ENCODE measurements around the gene GPR3.
"Not testable (repeated sequence)": the region's sequence is repeated elsewhere in the genome, so short reads cannot be mapped to it uniquely, and the experiment has no call there.

Gene GPR3

DNA sequence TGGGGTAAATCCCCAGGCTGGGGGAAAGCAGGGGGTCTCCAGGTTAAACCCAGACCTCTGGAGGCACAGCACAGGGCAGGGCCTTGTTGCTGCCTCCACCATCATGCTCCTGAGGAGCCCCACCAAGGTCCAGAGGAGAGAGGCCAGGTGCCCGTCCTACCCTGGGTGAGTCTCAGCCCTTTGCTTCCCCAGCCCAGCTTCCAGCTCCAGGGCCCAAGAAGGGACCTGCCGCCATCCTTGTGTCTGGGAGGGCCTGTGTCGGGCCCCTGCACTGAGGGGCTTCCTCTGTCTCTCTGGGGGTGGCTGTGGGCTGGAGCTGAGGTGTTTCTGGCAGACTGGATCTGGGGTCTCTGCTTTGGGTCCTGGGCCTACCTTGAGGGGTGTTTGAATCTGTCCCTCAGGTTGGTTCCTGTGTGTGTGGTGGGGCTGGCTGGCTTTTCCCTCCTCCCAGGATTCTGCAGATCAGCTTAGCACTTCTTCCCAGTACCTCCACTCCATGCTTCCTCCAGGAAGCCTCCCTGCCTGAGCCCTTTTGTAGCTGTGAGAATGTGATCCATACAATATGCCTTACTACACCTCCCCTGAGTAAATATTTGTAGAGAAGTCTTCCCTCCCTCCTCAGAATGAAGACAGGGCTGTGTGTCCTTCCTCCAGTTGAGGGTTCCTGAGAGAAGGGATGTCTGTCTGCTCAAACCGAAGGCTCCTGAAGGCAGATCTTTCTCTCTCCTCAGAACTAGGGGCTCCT lies 6.2 kb downstream of the GPR3 start:
- DNase-seq (ENCODE audit: insufficient read length, low spot score) = no peak
- FAIRE-seq = no peak

DNA sequence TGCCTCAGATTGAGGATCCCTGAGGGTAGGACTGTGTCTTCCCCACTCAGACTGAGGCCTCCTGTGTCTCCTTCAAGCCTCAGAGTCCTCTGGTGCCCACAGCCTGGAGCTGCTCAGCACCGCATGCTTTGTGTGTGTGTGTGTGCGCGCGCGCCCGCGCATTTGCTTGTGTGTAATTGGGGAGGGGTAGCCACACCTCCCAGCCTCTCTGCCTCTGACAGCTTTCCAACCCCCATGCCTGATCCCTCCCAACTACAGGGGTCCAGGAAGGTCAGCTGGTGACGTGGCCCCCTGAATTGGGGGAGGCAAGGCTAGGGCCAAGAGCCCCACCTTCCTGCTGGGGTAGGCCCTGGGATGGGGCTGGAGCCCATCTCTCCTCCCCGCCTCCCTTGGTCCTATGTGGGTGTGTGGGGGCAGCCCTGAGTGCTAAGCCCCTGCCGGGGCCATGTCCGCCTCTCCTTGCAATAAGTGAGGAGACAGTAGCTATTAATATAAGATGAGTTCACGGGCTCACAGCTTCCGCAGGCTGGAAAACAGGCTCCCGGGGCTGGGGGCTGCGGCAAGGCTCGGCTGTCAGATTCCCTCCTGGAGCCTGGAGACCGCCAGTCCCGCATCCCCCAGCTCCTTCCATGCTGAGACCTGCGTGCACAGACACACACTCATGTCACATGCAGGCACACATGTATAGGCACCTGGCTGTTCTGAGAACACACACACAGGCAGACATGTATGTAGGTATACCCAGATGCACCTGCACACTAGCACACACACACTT lies 7.0 kb downstream of the GPR3 start:
- no peak for DNase-seq (ENCODE audit: insufficient read length, low spot score)
- FAIRE-seq = no peak

DNA sequence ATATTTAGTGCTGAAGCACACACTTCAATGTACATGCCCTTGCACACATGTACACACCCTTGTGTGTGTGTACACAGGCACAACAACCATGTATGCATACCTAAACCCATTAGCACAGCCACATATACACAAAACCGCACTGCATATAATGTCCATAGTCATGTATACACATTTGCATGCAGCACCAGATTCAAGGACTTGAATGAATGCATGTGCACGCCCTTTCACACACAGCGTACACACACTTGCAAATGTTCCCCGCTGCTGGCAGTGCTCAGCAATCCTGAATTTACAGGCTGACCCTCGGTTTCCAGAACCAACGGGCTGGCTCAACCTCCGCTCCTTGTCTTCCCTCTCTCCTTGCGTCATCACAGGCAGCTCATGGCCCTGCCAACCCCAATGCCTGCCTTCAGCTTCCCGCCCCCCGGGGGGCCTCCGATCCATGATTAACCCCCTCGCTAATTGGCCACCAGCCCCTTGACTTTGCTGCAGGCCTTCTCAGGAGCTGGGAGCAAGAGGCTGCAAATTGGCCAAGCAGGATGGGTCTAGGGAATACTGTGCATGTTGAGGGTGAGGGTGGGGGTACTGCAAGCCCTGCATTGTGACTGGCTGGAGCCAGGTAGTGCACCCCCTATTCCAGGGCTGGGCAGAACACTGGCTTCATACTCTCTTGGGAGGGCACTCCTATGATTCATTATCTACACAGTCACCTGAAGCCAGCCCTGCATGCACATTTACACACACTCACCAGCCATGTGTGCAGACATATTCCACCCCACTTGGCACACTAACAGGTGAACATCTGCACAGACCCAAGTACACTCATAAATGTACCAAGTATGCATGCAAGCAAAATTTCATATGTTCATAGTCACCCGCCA lies 7.9 kb downstream of the GPR3 start:
- no peak for DNase-seq (ENCODE audit: insufficient read length, low spot score)
- no peak for FAIRE-seq

DNA sequence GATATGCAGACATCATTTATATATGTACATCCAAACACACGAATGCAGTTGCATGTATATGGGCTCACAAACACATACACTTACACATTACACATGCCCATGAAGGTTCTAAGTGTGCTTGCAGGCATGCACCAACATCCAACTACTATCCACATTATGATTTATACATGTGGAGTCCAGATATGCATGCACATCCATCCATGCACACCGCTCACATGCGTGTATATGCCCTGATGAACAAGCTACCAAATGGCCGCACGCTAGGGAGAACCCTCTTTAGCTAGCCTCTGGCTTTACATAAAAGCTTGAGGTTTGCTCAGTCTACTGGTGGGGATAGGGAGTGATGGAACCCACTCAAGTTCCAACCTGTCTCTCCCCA lies 8.5 kb downstream of the GPR3 start:
- no peak for DNase-seq (ENCODE audit: insufficient read length, low spot score)
- FAIRE-seq = no peak

DNA sequence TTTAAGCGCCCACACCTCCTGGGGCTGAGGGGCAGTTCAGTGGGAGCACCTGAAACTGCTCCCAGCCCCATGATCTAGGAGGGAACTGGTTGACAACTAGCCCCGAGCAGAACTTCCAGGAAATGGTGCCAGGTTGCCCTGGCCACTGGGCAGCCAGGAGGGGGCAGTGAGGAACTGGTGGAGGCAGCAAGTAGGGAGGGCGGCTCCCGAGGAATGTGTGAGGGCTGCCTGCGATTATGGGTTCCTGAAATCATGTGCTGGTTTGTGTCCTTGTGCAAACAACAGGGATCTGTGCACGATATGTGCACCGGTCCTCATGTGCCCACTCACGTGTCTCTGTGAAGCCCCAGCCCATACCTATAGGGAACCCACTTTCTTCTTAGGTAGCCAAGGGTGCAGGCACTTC lies 9.9 kb downstream of the GPR3 start:
- FAIRE-seq (peak; percentile 53), DNase-seq (ENCODE audit: insufficient read length, low spot score) (no peak)

DNA sequence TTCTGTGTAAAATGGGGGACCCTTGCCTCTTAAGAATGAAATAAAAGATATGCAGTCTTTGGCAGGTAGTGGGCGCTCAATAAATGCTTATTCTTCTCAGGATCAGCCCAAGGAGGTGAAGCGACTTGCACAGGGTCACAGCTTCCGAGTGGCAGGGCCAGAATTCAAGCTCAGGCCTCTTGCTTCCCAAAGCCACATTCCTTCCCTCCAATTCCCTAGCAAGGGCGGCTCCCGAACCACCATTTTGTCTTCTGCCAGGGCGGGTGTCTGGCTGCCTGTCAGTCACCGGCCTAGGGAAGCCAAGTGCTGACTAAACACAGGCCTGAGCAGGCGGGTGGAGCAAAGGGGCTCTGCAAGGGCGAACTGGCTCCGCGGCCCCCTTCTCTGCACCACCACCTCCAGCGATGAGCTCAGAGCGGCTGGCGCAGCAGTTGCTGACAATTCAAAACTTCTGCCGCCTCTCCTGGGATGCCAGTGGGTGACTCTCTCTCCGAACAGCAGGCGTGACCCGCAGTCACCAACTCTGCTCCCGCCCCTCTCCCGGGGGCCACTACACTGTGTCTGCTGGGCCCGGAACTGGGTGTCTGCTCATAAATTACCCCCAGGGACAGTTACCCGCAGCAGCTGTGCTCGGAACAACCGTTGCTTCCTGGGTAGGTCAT lies 10.8 kb downstream of the GPR3 start:
- DNase-seq (ENCODE audit: insufficient read length, low spot score) (no peak), FAIRE-seq (peak; percentile 79)

DNA sequence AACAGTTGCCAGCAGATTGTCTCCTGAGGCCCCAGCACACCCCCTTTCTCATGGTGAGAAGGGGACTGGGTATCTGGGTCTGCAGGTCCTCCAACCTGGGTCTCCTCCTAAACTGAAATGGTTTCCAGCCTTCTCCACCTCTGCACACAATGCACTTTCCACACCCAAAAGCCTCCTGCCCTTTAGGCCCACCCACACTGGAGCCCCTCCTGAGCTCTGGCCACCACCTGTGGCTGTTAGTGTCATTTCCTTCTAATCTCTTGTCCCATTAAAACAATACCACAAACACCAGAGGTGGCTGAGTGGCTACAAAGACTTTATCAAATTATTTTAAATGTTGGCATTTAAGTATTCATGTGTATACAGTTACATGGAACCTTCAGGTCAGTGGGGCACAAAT lies 11.5 kb downstream of the GPR3 start:
- no peak for DNase-seq (ENCODE audit: insufficient read length, low spot score)
- FAIRE-seq = peak; percentile 54

DNA sequence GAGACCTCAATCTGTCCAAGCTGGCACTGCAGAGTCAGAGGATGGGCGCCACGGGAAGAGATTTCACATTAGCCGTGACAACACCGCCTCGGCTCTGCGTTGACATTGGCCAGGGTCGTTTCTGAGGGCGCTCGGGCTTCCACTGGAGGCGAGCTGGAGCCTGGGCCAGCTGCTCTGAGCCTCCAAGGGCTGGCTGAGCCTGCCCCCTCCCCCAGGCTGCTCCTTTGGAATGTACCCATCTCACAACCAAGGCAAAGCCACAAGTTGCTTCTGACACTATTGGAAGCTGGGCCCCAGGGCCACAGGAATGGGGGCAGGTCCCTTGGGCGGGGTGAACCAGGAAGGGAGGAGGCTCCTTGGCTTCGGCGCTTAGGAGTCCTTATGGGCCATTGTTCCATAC lies 12.7 kb downstream of the GPR3 start:
- FAIRE-seq = no peak
- no peak for DNase-seq (ENCODE audit: insufficient read length, low spot score)

DNA sequence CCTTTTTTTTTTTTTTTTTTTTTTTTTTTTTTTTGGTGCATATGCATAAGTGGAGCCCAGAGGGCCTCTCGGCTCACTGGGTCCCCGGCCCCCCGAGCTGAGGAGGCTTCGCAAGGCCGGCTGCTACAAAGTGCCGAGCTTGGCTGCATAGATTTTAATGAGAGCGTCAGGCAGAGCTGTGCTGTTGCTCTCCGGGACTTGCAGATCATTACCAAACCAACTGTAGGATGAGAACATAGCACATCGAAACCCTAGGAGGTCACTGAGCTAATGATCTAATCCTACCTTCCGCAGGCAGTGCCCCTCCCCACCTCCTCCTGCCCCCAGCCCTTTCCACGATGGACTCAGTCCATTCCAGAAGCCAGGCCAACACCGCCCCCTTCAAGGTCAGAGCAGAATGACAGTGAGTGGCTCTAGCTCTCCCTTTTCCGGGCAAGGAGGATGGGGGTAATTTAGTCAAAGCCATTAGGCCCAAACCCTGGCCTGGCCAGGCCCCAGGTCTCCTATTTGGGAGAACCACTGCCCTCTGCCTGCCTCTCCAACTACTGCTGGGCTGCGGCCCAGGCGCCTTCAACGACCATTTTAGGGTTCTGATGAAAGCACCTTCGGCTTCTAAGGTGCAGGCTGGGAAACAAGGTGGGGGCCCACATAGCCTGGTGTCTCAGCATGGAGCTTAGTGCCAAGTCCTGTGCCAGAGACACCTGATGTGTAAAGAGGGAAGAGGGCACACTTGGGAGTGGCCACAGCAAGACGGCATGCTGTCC lies 13.4 kb downstream of the GPR3 start:
- DNase-seq (ENCODE audit: insufficient read length, low spot score); FAIRE-seq: not testable (repeated sequence)

DNA sequence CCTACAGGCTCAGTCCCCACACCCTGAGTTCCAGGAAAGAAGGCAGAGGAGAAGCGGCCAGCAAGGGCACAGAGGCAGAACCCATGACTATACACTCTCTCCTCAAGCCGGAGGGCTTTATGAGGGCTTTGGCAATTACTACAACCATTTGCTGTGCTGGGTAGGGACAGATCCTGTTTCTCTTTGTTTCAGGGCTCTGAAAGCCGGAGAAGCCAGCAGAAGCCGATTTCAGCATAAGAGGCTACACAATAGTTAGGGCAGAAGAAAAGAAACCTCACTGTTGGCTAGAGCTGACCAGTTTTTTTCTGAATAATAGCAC lies 13.9 kb downstream of the GPR3 start:
- DNase-seq (ENCODE audit: insufficient read length, low spot score) (no peak), FAIRE-seq (no peak)

DNA sequence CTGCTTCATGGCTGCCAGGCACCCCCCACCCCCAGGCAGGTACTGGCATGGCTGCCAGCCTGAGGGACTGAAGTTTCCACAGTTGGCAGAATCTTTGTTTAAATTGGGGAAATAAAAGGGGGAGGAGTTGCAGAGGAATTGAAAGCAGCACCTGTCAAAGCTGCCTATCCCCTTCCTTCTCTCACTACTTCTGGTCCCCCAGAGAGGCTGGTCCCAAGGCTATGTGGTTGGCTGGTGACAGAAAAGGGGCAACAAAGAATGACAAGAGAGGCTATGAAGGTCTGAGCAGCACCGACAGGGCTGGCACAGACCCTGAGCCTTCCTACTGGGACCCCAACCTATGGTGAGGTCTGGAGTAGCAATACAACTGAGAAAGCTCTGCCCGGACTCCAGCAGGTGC lies 14.4 kb downstream of the GPR3 start:
- not testable (repeated sequence) for DNase-seq (ENCODE audit: insufficient read length, low spot score); FAIRE-seq

DNA sequence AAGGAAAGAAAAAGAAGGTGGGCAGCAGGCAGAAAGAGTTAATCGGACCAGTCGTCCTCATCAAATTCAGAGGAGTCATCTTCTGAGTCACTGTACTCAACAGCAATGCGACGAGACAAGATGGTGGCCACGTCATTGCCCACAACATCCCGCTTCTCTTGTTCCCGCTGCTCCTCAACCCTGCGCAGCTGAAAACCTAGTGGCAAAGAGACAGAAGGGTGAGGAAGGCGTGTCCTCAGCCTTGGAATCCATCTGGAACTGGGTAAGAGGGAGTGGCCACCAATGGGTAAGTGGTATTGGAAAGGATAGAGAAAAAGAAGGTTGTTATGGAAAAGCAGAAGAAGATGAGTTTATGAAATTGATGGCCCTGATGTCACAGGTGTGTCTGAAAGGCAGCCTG lies 15.7 kb downstream of the GPR3 start:
- DNase-seq (ENCODE audit: insufficient read length, low spot score) = no peak
- no peak for FAIRE-seq

DNA sequence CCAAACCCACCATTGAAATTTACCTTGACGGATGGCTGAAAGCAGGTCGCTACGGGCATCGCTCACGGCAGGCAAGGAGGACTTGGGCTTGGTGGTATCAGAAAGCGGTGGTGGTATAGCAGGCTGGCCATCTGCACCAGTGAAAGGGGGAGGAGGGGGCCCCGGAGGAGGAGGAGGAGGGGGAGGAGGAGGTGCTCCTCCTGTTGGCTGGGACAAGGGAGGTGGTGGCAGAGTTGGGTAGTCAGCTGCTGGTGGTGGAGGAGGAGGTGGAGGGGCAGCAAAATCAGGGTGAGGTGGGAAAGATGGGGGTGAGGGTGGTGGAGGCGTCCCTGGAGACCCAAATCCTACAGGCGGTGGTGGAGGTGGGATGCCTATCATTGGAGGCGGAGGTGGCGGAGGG lies 17.2 kb downstream of the GPR3 start:
- DNase-seq (ENCODE audit: insufficient read length, low spot score) (no peak), FAIRE-seq (no peak)

DNA sequence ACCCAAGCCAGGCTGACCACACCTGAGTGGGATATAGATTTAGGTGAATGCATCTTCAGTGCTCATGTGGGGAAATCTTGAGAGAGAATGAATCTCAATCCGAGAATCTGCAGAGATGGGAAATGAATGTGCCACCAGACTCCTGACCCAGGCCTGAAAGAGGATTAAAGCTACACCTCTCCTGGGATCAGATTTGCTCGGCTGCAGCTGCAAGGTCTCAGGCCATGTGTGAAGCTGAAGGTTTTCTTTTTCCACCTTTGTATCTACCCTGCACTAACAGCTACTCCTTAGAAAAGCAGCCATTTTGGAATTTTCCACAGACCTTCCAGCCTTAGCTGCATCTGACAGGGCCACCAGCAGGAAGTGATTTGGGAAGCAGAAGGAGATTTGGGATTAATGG lies 18.3 kb downstream of the GPR3 start:
- DNase-seq (ENCODE audit: insufficient read length, low spot score) (no peak), FAIRE-seq (no peak)

DNA sequence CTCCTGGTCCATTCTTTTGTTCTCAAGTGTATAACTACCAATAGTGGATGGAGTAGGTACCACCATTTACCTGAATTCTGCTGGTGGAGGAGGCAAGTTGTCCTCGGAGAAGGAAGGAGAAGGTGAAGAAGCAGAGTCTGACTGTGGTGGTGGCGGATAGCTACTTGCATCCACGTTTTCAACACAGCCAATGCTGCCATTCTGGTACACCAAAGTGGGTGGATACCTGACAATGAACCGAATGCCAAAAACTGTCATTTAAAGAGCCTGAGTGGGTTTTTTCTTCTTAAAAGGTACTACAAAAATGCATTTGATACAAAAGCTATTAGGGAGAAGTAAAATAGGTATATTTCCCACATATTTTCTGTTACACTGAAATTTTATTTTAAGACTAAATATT lies 20.1 kb downstream of the GPR3 start:
- DNase-seq (ENCODE audit: insufficient read length, low spot score) (no peak), FAIRE-seq (no peak)

DNA sequence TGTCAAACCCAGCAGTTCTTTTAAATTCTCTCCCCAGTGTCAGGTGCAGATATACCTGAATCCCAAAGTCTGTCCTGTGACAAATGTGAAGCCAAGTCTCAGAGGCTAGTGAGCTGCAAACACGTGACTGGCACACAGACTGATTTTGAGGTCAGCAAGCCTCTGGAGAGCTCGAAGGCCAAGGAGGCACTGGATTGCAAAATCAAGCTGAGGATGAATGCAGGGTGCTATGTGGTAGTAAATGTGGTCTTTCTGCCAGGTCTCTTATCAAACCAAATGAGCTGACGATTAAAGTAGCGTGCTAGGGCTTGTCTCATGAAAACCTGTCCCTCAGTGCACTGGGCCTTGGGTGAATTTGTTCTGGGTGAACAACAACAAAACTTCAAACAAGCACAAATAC lies 20.6 kb downstream of the GPR3 start:
- FAIRE-seq = no peak
- DNase-seq (ENCODE audit: insufficient read length, low spot score) = no peak

DNA sequence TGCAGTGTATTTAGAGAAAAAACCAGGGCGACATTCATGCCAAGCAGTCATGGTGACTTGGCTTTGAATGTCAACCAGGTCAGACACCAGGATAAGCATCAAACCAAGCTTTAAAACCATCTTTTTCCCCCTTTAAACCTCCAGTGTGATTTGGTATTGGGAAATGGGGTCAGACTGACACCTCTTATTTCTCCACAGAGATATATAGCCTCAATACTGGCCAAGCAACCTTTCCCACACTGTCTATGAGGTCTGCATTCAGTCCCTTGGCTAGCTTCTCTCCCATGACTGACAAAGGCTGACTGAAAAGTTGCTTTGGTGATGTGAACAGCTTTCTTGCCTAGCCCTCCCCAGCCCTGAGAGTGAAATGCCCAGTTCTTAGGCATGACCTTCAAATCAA lies 21.7 kb downstream of the GPR3 start:
- FAIRE-seq = no peak
- no peak for DNase-seq (ENCODE audit: insufficient read length, low spot score)

DNA sequence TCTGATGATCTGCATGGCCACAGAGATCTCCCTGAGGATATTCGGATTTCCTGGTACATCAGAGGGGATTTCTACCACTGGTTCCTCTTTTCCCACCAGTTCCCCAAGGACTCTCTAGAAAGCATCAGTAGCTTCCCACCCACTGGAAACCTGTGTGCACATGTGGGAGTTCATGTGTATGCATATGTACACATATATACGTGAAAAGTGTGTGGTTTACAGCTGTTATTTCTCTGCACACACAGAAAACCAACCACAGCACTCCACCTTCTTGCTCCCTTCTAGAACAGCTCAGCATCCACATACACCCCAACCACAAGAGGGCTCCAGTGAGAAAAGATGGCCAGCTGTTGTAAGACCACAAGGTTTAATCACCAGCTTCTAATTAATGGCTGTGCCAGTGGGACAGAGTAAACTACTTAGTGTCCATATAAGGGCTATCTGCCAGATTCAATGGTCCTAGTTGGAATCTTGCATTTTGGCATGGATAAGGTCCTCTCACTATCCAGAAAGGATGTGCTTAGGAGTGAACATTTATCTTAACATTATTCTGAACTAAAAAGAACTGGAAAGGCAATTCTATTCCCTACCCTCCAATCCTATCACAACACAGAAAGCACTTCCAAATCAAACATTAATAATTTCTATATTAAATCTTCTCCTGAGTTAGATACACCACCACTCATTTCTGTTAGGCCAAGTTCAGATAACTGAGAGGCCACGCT lies 24.1 kb downstream of the GPR3 start:
- DNase-seq (ENCODE audit: insufficient read length, low spot score) (no peak), FAIRE-seq (peak; percentile 78)

DNA sequence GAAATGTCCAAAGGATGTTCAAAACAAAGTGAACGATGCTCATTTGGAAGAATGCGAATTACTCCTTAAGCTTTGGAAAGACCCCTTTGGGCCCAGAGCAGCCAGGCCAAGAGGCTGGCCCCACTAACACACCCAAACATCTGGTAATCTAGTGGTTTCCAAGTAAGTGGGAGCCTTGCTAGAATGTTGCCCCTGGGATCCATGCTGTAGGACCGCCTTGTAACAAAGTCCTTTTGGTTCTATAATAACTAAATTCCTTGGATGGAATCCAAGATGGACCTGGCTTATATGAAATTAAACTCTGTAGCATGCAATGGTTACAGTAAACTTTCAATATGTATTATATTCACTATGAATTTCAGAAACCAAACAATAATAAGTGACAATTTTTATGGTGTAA lies 25.3 kb downstream of the GPR3 start:
- FAIRE-seq = peak; percentile 11
- no peak for DNase-seq (ENCODE audit: insufficient read length, low spot score)

Data from GM19239 (cell line).